HEK293 (cell line): ENCODE results near the gene CCDC27.

ENCODE experiments used
- GLI2 ChIP-seq: fragments of 450-650 bp; formaldehyde crosslinking; IDR thresholded peaks from 2 replicates; pipeline ENCODE4; 2017; ENCODE audit warnings: missing biosample characterization, missing genetic modification characterization, low read depth, borderline replicate concordance
- KLF1 ChIP-seq: fragments of 450-650 bp; formaldehyde crosslinking; IDR thresholded peaks from 2 replicates; pipeline ENCODE4 v1.5.1; 2016; ENCODE audit warnings: missing biosample characterization, missing genetic modification characterization
- SP2 ChIP-seq: fragments of 450-650 bp; formaldehyde crosslinking; IDR thresholded peaks from 2 replicates; pipeline ENCODE4 v1.5.1; 2016; ENCODE audit warnings: missing biosample characterization, missing genetic modification characterization
- YY2 ChIP-seq: fragments of 450-650 bp; formaldehyde crosslinking; IDR thresholded peaks from 2 replicates; pipeline ENCODE4 v1.5.1; 2016; ENCODE audit warnings: missing biosample characterization, missing genetic modification characterization
- ZBTB26 ChIP-seq: fragments of 450-650 bp; formaldehyde crosslinking; optimal IDR thresholded peaks from 2 replicates; pipeline ENCODE3; 2016; ENCODE audit warnings: missing biosample characterization, mild to moderate bottlenecking, missing genetic modification characterization
- ZFP41 ChIP-seq: fragments of 450-650 bp; formaldehyde crosslinking; IDR thresholded peaks from 2 replicates; pipeline ENCODE4 v1.5.1; 2016; ENCODE audit warnings: missing biosample characterization, missing genetic modification characterization, borderline replicate concordance
- ZFP69B ChIP-seq: fragments of 450-650 bp; formaldehyde crosslinking; IDR thresholded peaks from 2 replicates; pipeline ENCODE4 v1.5.1; 2016; ENCODE audit warnings: missing biosample characterization, missing genetic modification characterization
- ZNF112 ChIP-seq: fragments of 450-650 bp; formaldehyde crosslinking; IDR thresholded peaks from 2 replicates; pipeline ENCODE4 v1.5.0; 2017; ENCODE audit warnings: missing biosample characterization, missing genetic modification characterization
- ZNF2 ChIP-seq: fragments of 450-650 bp; formaldehyde crosslinking; IDR thresholded peaks from 2 replicates; pipeline ENCODE4 v1.5.1; 2016; ENCODE audit warnings: missing biosample characterization, missing genetic modification characterization
- ZNF221 ChIP-seq: fragments of 450-650 bp; formaldehyde crosslinking; IDR thresholded peaks from 2 replicates; pipeline ENCODE4 v1.5.1; 2017; ENCODE audit warnings: missing biosample characterization, missing genetic modification characterization, borderline replicate concordance
- ZNF366 ChIP-seq: fragments of 450-650 bp; formaldehyde crosslinking; conservative IDR thresholded peaks from 2 replicates; pipeline ENCODE4 v1.5.1; 2016; ENCODE audit warnings: missing biosample characterization, missing genetic modification characterization
- ZNF670 ChIP-seq: fragments of 450-650 bp; formaldehyde crosslinking; IDR thresholded peaks from 2 replicates; pipeline ENCODE4 v1.5.1; 2016; ENCODE audit warnings: missing biosample characterization, missing genetic modification characterization, low read depth
- ZNF776 ChIP-seq: fragments of 450-650 bp; formaldehyde crosslinking; IDR thresholded peaks from 2 replicates; pipeline ENCODE4 v1.5.0; 2017; ENCODE audit warnings: missing biosample characterization, missing genetic modification characterization, borderline replicate concordance
- TF ChIP-seq, protein P1 (sequence below): fragments of 450-650 bp; formaldehyde crosslinking; IDR thresholded peaks from 2 replicates; pipeline ENCODE4 v1.5.1; 2016; ENCODE audit warnings: missing biosample characterization, missing genetic modification characterization
- TF ChIP-seq, protein P2 (sequence below): fragments of 450-650 bp; formaldehyde crosslinking; IDR thresholded peaks from 2 replicates; pipeline ENCODE4 v1.5.1; 2016; ENCODE audit warnings: missing biosample characterization, missing genetic modification characterization
- TF ChIP-seq, protein P3 (sequence below): fragments of 450-650 bp; formaldehyde crosslinking; IDR thresholded peaks from 2 replicates; pipeline ENCODE4 v1.5.1; 2016; ENCODE audit warnings: missing biosample characterization, missing genetic modification characterization
- TF ChIP-seq, protein P4 (sequence below): IDR thresholded peaks from 2 replicates; pipeline ENCODE4 v1.6.1; 2011; ENCODE audit warnings: mild to moderate bottlenecking, low read depth, low read length, borderline replicate concordance

Gene CCDC27

GRCh38 chr1:3796215-3797061, 44.2 kb downstream of the CCDC27 start, which contains the start of gene LRRC47 (continued):
- TF ChIP-seq, protein P1, sequence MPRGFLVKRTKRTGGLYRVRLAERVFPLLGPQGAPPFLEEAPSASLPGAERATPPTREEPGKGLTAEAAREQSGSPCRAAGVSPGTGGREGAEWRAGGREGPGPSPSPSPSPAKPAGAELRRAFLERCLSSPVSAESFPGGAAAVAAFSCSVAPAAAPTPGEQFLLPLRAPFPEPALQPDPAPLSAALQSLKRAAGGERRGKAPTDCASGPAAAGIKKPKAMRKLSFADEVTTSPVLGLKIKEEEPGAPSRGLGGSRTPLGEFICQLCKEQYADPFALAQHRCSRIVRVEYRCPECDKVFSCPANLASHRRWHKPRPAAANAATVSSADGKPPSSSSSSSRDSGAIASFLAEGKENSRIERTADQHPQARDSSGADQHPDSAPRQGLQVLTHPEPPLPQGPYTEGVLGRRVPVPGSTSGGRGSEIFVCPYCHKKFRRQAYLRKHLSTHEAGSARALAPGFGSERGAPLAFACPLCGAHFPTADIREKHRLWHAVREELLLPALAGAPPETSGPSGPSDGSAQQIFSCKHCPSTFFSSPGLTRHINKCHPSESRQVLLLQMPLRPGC (tag by site-specific recombination): peak; percentile 58; the same call in 1 of the 2 replicates
- peak; percentile 83 for TF ChIP-seq ZBTB26 (tag by site-specific recombination)
- TF ChIP-seq ZNF776 (tag by site-specific recombination): no peak
- TF ChIP-seq ZNF670: no peak
- TF ChIP-seq, protein P2, sequence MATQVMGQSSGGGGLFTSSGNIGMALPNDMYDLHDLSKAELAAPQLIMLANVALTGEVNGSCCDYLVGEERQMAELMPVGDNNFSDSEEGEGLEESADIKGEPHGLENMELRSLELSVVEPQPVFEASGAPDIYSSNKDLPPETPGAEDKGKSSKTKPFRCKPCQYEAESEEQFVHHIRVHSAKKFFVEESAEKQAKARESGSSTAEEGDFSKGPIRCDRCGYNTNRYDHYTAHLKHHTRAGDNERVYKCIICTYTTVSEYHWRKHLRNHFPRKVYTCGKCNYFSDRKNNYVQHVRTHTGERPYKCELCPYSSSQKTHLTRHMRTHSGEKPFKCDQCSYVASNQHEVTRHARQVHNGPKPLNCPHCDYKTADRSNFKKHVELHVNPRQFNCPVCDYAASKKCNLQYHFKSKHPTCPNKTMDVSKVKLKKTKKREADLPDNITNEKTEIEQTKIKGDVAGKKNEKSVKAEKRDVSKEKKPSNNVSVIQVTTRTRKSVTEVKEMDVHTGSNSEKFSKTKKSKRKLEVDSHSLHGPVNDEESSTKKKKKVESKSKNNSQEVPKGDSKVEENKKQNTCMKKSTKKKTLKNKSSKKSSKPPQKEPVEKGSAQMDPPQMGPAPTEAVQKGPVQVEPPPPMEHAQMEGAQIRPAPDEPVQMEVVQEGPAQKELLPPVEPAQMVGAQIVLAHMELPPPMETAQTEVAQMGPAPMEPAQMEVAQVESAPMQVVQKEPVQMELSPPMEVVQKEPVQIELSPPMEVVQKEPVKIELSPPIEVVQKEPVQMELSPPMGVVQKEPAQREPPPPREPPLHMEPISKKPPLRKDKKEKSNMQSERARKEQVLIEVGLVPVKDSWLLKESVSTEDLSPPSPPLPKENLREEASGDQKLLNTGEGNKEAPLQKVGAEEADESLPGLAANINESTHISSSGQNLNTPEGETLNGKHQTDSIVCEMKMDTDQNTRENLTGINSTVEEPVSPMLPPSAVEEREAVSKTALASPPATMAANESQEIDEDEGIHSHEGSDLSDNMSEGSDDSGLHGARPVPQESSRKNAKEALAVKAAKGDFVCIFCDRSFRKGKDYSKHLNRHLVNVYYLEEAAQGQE (tag by site-specific recombination): peak; percentile 62; the same call in 1 of the 2 replicates
- TF ChIP-seq, protein P3, sequence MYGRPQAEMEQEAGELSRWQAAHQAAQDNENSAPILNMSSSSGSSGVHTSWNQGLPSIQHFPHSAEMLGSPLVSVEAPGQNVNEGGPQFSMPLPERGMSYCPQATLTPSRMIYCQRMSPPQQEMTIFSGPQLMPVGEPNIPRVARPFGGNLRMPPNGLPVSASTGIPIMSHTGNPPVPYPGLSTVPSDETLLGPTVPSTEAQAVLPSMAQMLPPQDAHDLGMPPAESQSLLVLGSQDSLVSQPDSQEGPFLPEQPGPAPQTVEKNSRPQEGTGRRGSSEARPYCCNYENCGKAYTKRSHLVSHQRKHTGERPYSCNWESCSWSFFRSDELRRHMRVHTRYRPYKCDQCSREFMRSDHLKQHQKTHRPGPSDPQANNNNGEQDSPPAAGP (tag by site-specific recombination): peak; percentile 79
- no peak for TF ChIP-seq GLI2
- no peak for TF ChIP-seq ZNF366 (tag by site-specific recombination)
- TF ChIP-seq KLF1 (tag by site-specific recombination): peak; percentile 44; the same call in 1 of the 2 replicates
- no peak for TF ChIP-seq ZNF112 (tag by site-specific recombination)
- TF ChIP-seq SP2: peak; percentile 92
- no peak for TF ChIP-seq ZNF221 (tag by site-specific recombination)
- no peak for TF ChIP-seq ZFP41 (tag by site-specific recombination)
- TF ChIP-seq ZNF2 (tag by site-specific recombination): 0 out of 2 replicates have a peak, but pooled peaks have one; percentile 79
- TF ChIP-seq, protein P4, sequence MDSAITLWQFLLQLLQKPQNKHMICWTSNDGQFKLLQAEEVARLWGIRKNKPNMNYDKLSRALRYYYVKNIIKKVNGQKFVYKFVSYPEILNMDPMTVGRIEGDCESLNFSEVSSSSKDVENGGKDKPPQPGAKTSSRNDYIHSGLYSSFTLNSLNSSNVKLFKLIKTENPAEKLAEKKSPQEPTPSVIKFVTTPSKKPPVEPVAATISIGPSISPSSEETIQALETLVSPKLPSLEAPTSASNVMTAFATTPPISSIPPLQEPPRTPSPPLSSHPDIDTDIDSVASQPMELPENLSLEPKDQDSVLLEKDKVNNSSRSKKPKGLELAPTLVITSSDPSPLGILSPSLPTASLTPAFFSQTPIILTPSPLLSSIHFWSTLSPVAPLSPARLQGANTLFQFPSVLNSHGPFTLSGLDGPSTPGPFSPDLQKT: peak; percentile 25; the same call in 1 of the 2 replicates
- peak; percentile 94 for TF ChIP-seq YY2
- 0 out of 2 replicates have a peak, but pooled peaks have one; percentile 21 for TF ChIP-seq ZFP69B (tag by site-specific recombination)
